NK-92 (cell line): ENCODE data around the gene PIM1.
"Not testable (repeated sequence)": the region's sequence is repeated elsewhere in the genome, so short reads cannot be mapped to it uniquely, and the experiment has no call there.

Source experiments
- DNase-seq: peaks from one replicate; lab custom pipeline; 2025; ENCODE audit not compliant: unreplicated experiment; lab: John Stamatoyannopoulos, UW

The PIM1 gene

DNA sequence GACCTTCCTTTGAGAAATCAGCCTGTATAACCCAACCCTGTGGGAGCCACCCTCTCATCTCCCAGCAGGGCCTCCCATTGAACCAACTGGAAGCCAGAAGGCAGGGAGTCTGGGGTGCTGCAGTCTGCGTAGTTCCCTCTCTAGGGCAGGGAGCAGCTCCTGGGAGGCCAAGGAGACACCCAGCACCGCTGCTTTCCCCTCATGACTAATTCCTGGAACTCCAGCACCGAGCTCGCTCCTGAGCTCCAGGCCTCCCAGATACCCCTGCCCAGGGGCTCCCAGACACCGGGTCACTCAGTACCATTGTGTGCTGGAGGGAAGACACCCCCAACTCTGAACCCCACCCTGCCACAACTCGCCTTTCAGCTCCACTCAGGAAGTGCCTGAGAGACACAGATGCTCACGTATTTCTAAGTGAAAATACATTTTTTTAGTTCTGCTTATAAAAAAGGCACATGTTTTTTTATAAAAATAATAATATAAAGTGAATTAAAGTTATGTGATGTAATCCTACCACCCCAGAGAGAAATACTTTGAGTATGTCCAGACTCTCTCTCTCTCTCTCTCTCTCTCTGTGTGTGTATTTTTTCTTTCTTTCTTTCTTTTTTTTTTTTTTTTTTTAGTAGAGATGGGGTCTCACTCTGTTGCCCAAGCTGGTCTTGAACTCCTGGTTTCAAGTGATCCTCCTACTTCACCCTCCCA lies 17.5 kb downstream of the PIM1 start:
- DNase-seq, result no peak

GRCh38 chr6:37188962-37189510 lies 19.1 kb downstream of the PIM1 start:
- no peak for DNase-seq

DNA sequence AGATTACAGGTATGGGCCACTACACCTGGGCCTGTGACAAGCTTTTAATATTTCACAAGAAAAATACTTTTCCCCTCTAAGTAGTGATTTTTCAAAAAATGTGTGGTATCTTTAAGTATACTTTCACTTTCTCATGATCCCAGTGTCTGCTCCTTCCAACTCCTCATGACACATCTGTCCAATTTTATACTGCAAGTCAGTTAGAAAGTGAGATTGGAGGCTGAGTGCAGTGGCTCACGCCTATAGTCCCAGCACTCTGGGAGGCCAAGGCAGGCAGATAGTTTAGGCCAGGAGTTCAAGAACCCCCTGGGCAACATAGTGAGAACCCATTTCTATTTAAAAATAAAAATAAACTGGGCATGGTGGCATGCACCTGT lies 20.2 kb downstream of the PIM1 start:
- no peak for DNase-seq

DNA sequence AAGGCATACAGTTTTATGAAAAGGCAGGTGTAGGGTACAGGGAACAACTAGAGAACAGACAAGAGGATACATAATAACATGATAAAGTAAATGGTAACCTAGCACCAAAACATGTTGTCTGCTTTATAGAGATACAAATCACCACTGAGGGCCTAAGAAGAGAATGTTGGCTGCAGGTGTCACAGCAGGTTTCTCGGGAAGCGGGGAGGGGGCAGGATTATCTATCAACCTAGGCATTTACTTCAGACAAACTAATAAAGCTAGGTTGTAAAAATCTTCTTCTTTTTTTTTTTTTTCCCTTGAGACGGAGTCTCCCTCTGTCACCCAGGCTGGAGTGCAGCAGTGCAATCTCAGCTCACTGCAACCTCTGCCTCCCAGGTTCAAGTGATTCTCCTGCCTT lies 22.7 kb downstream of the PIM1 start:
- DNase-seq, result no peak

DNA sequence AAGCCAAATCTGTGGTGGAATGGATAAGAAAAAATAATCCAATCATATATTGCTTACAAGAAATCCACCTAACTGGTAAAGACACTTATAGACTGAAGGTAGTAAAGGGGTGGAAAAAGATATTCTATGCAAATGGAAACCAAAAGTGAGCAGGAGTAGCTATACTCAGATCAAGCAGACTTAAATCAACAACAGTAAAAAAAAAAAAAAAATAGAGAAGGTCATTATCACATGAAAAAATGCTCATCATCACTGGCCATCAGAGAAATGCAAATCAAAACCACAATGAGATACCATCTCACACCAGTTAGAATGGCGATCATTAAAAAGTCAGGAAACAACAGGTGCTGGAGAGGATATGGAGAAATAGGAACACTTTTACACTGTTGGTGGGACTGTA lies 24.9 kb downstream of the PIM1 start:
- not testable (repeated sequence) for DNase-seq

DNA sequence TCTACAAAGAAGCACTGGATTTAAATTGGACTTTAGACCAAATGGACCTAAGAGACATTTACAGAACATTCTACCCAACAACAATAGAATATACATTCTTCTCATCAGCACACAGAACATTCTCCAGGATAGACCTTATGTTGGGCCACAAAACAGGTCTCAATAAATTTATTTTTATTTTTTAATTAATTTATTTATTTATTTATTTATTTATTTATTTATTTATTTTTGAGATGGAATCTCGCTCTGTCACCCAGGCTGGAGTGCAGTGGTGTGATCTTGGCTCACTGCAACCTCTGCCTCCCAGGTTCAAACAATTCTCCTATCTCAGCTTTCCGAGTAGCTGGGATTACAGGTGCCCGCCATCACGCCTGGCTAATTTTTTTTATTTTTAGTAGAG lies 26.5 kb downstream of the PIM1 start:
- DNase-seq, result not testable (repeated sequence)

- no peak for DNase-seq
Observed at GRCh38 chr6:37200085-37200484, 30.1 kb downstream of the PIM1 start.

- no peak for DNase-seq
Observed at GRCh38 chr6:37201726-37202125, 31.8 kb downstream of the PIM1 start.

- no peak for DNase-seq
Observed at GRCh38 chr6:37202788-37203491, 33.0 kb downstream of the PIM1 start.

DNA sequence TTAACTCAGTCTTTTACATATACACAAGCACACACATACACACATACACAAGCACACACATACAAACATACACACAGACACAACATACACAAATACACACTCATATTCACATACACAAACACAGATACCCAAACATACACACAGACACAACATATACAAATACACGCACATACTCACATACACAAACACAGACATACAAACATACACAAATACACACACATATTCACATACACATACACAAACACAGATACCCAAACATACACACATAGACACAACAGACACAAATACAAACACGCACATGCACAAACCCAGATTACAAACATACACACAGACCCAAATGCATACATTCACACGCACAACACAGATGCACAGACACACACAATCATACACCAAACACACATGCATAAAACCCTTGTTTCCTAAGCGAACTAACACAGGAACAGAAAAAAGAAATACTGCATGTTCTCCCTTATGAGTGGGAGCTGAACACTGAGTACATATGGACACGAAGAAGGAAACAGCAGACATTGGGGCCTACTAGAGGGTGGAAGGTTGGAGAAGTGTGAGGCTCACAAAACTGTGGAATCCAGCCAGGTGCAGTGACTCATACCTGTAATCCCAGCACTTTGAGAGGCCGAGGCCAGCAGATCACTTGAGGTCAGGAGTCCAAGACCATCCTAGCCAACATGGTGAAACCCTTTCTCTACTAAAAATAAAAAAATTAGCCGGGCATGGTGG lies 34.2 kb downstream of the PIM1 start:
- DNase-seq, result no peak

DNA sequence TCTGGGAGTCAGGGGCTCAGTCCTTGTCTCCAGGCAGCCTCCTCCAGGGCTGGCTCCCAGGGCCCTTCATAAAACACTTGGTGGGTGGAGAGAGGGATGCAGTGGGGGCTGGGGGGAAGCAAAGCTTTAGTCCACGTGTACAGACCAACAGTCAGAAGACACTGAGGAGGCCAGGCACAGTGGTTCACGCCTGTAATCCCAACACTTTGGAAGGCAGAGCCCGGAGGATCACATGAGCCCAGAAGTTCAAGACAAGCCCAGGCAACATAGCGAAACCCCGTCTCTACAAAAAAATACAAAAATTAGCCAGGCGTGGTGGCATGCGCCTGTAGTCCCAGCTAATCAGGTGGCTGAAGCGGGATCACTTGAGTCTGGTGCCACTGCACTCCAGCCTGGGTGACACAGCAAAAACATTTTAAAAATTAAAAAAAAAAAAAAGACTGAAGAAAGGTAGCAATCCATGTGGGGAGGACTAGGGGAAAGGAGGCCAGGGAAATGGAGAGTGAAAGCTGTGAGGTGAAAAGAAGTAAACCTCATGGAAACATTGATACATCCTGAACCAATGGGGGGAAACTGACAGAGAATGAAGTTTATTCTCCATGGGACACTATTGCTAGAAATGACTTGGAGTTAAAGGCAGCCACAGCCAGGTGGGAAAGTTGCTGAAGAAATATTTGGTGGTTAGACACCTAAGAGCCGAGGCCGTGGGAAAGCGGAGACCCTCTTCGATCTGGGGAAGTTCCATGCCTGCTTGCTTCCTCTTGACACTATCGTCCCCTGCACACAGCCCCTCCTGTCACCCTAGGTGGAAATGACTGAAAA lies 35.4 kb downstream of the PIM1 start:
- DNase-seq, result no peak

- no peak for DNase-seq
Observed at GRCh38 chr6:37205997-37206340, 36.0 kb downstream of the PIM1 start.

- DNase-seq, result no peak
Observed at GRCh38 chr6:37206622-37207021, 36.7 kb downstream of the PIM1 start.

- peak; percentile 34 for DNase-seq
Observed at GRCh38 chr6:37207903-37208456, 38.0 kb downstream of the PIM1 start.

- DNase-seq, result no peak
Observed at GRCh38 chr6:37208793-37209192, 38.8 kb downstream of the PIM1 start.

GRCh38 chr6:37209461-37210205 lies 39.7 kb downstream of the PIM1 start:
- DNase-seq, result no peak

DNA sequence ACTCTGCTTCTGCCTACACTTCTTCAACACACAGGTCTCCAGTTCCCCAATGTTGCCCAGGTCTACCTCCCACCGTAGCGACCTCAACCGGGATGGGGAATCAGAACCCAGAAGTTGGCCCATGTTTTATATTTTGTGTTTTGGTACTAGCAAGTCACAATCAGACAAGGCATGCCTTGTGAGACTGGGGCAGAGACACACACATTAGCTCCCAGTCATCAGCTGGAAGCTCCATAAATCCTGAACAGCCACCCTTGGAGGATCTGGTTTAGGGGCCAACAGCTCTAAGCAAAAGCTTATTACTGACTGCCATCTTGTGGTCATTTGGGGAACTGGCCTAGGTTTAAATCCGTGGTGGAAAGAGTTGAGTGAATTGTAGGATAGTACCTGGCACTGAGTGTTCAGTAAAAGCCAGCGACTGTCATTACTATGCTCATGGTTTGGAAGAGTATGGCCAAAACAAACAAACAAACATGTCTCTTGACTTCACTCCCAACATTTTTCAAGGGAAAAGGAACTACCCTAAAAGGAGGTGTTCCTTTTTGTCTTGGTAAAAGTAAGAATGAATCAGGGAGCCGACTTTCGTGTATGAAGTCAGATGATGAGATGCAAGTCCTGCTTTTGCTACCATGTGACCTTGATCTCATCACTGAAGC lies 40.5 kb downstream of the PIM1 start:
- peak; percentile 27 for DNase-seq

DNA sequence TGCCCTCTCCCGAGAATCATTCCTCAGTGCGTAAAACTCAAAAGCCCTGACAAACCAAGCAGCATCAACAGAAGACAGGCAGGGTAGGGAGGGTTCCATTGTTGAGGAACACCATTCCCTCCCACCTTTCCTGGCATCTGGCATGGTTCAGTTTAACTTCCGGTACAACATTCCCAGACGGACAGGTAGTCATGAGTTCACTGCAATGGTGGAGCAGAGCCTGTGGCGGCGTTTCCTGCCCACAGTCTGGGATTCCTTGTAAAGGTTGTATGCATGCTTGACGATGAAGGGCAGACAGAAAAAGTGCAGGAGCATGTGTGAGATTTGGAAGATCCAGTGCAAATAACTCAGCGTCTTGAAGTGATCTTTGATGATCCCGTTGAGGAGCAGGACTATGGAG lies 42.3 kb downstream of the PIM1 start:
- DNase-seq, result no peak

- no peak for DNase-seq
Observed at GRCh38 chr6:37218061-37218460, 48.1 kb downstream of the PIM1 start.

GRCh38 chr6:37218511-37218910 lies 48.6 kb downstream of the PIM1 start:
- DNase-seq, result no peak
